Placental epithelial cell (primary cell): Measurements from ENCODE around the gene SYCE3. TPM values are rescaled to one million over a fixed set of nuclear protein-coding genes. Genes with fewer than 3 reads are reported as not detected.

Experiments used
- total RNA-seq: library from RNA; depleted of rRNA; stranded (reverse); fragments of >200 nt; gene quantifications from 2 replicates; pipeline ENCODE4 v1.2.3, GENCODE V29; 2012

The SYCE3 gene, protein sequence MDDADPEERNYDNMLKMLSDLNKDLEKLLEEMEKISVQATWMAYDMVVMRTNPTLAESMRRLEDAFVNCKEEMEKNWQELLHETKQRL
- total RNA-seq: 0.79 TPM in 1 of 2 replicates, not detected in the other

DNA sequence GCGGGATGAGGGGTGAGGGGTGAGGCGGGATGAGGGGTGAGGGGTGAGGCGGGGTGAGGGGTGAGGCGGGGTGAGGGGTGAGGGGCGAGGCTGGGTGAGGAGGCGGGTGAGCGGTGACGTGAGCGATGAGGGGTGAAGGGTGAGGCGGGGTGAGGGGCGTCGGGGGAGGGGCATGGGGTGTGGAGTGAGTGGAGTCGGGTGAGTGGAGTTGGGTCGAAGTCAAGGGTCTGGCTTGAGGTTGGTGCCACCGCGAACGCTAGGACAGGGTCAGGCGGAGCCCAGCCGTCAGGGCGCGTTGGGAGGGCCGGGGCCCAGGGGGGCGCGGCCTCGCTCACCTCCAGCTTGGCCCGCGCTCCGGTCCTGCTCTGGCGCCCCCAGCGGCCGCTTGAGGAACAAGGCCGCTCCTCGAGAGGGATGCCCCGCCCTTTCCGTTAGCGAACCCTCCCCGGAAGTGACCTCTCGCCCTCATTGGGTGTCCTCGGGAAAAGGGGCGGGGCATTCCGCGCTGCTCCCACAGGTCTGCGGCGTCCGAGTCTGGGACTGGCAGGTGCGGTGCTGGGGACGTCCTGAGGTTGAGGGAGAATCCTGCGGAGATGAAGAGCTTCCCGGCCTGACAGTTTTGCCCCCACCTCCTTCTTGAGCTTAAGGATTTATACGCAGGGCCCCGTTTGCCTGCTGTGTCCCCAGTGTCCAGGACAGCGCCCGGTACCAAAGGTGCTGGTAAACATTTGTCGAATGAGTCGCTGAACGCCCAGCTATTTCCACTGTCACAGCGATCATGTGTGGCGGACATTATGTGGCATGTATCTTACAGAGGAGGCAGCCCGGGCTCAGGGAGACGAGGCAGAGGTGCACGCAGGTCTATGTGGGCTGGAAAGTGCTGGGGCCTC lies at the start of gene SYCE3:
Gene SYCE3 (minus strand): TSS at position 397 of the 890 bp plus-strand sequence. CDS start 6,514 bp downstream, outside the sequence.

DNA sequence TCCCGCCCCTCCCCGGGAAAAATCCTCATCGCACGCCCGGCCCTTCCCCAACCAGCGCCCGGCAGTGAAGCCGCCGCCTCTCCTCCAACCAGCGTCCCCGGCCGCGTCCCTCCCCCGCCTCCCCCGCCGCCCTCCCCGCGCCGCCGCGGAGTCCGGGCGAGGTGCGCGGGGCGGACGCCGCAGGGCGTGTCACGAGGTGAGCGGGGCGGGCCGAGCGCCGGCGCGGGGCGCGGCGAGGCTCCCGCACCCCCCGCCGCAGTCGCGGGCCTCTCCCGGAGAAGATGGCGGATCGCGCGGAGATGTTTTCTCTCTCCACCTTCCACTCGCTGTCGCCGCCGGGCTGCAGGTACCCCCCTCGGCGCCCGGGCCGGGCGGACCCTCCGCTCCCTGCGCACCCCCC lies 37.8 kb upstream of the SYCE3 start, which contains the start of gene MAPK8IP2:
Gene MAPK8IP2 (plus strand): TSS at position 256 of the 400 bp plus-strand sequence. CDS start 26 bp downstream, at position 282.

DNA sequence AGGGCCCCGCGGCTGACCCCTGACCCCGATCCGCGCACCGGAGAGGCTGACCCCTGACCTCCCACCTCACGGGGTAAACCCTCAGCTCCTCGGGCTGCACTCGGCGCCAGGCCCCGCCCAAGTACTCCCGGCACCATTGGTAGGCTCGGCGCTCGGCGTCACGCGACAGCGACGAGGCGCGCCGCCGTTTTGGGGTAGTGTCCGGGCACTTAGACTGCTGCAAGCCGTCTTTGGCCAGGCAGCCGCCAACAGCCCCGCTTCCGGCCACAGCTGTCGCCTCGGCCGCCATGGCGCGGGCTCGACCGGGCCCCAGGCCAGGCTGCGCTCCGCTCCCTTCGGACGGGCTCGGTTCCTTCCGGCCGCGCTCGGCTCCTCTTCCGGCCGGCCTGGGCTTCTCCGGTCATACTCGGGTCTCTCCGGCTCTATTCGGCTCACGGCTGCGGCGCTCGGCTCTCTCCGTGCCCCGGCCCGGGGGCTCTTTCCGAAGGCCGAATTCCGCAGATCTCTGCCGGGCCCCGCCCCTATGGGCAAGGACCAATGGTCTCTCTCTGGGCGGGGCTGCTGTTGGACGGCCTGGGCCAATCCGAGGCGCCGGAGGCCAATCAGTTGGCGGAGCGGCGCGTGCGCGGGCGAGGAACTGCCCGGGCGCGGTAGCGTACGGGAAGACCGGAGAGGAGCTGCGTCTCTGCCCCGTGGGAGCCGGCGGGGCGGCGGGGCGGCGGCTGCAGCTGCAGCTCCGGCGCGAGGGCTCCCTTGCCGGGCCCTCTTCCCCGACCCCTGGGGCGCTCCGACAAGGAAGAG lies 20.0 kb upstream of the SYCE3 start, which contains the start of gene CHKB:
Gene CHKB (minus strand): TSS at position 357 of the 801 bp plus-strand sequence. CDS start 68 bp downstream, at position 289.

DNA sequence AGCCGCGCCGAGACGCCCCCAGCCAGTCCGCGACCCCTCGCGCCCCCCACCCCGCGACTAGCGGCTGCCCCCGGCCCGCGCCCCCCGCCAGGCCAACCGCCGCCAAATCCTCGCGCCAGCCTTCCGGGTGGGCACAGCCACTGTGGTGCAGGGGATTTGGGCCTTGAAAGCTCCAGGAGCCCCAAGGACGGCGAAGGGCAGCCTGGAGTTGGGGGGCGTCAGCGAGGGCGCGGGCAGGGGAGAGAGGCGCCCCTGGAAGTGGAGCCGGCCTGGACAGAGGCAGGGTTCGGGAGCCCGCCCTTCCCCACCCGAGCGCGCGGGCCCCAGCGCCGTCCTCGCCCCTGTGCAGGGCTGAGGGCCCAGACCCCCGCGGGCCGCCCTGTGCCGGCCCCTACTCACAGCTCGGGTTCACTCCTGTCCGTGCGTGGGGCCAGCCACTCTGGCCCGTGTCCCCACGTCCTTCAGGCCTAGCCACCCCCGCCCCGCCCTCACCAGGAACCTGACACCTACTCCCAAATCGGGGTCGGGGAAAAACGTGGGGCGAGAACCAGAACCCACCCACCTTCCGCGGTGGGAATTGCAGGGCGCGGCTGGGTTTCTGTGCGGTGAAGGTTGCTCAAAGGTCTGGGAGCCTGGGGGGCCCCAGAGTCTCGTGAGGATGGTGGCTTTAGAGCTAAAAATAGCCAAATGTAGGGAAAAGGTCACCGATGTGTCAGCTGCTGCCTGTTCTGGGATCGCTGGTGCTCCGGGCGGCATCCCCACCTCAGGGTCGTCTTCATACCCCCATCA lies 15.5 kb upstream of the SYCE3 start, which contains the start of gene CPT1B:
Gene CPT1B (minus strand): TSS at position 441 of the 789 bp plus-strand sequence. CDS start 512 bp downstream, outside the sequence.

DNA sequence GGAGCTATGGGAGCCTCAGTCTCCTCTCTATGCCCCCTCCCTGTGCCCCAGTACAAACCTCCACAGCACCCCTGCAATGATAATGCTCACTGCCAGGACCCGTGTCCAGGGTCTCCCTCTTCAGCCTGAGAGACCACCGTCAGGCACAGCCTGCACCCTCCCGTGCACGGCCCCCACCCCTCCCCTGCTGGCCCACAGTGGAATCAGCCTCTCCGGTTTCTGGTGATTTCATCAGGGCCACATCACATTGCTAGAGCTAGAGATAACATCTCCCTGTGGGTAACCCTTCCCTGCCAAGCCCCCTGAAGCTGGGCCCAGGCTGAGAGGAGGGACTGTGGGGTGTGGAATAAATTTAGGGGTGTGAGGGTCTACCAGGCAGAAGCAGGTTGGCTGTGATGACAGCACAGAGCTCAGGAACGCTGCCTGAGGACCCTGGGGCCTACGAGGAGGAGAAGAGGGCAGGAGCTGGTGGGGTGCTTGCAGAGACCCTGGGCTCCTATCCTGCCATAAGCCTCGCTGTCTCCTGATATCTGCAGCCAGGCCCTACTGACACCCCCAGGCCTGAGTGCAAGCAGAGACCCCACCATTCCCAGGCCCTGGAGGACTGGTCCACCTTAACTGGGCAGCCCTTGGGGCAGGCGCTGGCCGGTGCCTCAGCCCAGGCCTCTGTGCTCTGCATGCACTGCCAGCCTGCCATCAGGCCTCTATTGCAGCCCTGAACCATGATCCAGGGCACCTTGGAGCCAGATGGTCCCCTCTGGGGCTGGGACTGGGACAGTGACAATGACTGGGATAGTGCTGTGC lies 17.0 kb downstream of the SYCE3 start, which contains the start of gene KLHDC7B:
Gene KLHDC7B (plus strand): TSS at position 378 of the 804 bp plus-strand sequence. CDS start 345 bp downstream, at position 723.

DNA sequence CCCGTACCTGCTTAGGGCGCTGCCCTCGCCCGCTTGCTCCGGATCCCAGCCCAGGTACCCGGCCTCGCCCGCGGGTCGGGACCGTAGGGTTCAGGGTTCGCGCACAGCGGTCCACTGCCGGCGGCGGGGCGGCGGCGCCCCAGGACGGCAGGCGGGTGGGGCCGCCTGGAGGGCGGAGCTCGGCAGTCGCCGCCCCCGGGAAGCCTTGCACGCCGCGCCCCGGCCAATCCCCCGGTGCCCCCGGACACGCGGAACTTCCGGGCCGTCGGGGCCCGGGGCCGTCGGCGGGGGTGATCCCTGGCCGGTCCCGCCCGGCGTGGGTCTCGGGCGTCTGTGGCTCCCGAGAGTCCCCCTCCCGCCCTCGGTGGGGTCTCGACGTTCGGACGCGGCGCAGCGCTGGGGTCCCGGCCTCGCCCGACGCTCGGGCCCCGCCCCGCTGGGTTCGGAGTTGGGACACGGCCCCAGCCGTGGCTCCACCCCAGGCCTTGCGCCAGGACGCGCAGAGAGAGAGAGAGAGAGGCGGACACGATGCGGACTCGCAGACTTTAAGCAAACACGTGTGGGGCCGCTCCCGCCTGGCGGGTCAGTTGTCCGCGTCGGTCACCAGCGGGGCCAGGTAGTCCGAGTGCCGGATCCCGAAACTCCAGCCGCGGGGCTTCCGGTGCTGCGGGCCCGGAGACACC lies 32.7 kb downstream of the SYCE3 start, which contains the start of gene TYMP:
Gene TYMP (minus strand): TSS at position 116 of the 683 bp plus-strand sequence. CDS start 303 bp downstream, outside the sequence.

DNA sequence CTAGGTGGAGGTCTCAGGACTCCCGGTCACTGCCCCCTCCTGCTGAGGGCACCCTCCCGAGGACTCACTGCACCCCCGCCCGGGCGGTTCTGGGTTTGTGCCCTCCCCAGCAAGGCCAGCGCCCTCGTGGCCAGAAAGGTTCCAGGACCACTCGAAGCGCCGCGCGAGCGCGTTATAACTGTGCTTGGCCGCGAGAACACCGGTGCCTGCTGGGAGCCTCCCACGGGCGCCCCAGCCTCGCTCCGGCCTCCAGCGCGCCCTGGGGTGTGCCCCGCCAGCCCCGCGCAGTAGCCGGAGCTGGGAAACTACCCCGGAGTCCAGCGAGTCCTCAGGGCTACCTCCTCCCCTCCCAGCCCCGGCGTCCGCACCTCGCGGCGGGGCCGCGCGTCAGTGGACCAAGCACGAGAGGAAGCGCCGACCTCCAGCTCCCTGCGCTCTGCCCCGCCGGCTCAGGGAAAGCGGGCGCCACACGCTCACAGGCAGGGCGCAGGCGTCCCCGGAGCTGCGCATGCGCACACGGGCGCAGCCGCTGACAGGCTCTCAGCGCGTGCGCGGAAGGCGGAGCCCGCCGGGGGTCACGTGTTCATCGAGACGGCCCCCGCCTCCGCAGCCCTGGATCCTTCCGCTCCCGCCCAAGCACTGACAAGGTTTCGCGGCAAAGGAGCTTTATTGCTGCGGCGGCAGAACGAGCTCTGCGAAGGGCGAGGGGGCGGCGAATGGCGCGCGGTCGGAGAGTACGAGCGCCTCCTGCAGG lies 37.4 kb downstream of the SYCE3 start, which contains the start of gene SCO2:
Gene SCO2 (minus strand): TSS at position 495 of the 754 bp plus-strand sequence. CDS start 1,187 bp downstream, outside the sequence.

DNA sequence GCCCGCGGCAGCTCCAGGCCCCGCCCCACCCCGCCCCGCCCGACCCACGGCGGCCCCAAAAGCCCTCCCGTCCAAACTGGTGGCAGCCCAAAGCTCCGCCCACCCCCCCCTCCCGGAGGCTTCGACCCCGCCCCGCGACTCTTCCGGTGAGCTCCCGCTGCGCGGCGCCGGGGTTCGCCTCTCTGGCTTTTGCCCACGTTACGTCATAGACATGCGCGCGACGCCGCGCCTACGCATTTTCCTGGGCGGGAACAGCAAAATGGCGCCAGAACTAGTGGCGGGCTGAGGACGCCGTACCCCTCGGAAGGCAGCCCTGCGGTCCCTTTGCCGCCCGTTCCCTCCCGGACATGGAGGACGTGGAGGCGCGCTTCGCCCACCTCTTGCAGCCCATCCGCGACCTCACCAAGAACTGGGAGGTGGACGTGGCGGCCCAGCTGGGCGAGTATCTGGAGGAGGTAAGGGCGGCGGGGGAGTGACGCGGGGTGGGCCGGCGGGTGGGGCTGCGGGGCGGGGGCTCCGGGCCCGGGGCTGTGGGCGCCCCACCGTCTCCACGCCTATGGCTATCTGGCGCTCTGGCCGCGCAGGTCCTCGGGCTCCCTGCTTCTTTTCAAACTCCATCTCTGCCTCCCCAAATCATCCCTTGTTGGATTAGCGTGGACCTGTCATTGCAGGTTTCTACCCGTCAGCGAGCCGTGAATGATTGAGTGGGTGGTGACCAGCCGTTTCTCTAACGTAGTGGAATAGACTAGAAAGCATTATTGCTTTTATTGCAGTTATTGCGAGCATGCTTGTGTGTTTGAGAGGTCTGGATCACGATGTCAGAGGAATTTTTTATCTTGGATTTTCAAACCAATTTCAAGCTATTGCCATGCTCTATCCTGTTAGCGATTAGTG lies 54.5 kb downstream of the SYCE3 start, which contains the start of gene NCAPH2:
Gene NCAPH2 (plus strand): TSS at position 234 of the 894 bp plus-strand sequence. CDS start 114 bp downstream, at position 348.

DNA sequence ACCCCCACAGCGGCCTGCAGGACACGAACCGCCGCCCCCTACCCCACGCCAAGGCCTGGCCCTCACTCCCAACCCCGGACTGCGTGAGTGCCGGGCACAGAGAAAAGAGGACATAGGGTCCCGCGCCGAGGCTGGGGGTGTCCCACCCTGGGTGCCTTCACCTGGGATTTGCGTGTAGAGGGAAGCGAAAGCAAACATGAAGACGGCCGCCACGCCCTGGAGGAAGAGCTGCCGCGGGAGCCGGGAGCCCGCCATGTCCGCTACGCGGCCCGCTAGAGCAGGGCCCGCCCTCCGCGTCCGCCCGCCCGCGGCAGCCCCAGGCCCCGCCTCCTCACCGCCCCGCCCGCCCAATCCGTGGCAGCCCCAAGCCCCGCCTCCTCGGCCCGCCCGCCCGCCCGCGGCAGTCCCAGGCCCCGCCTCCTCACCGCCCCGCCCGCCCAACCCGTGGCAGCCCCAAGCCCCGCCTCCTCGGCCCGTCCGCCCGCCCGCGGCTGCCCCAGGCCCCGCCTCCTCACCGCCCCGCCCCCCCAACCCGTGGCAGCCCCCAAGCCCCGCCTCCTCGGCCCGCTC lies 55.2 kb downstream of the SYCE3 start, which contains the start of gene LMF2:
Gene LMF2 (minus strand): TSS at position 282 of the 570 bp plus-strand sequence. CDS start 27 bp downstream, at position 255.

Other genes with a start within 250 kb of the SYCE3 start
- gene DENND6B, start 235.9 kb downstream of the SYCE3 start, total RNA-seq: 2.6 and 6.3 TPM in 2 replicates
- 64.7 and 65.6 TPM in 2 replicates for gene PPP6R2, start 219.6 kb downstream of the SYCE3 start, total RNA-seq
- 82.1 and 112 TPM in 2 replicates for gene SBF1, start 87.9 kb downstream of the SYCE3 start, total RNA-seq
- 0.79 and 2.1 TPM in 2 replicates for gene ADM2, start 81.4 kb downstream of the SYCE3 start, total RNA-seq
- not detected in 2 replicates for gene MIOX, start 76.1 kb downstream of the SYCE3 start, total RNA-seq
- 53.4 and 78.2 TPM in 2 replicates for gene LMF2, start 55.2 kb downstream of the SYCE3 start, total RNA-seq
- 30.2 and 39.6 TPM in 2 replicates for gene NCAPH2, start 54.7 kb downstream of the SYCE3 start, total RNA-seq
- gene SCO2, start 37.3 kb downstream of the SYCE3 start, total RNA-seq: 2.4 and 3.3 TPM in 2 replicates
- gene TYMP, start 32.9 kb downstream of the SYCE3 start, total RNA-seq: 27.8 and 100 TPM in 2 replicates
- gene KLHDC7B, start 17.0 kb downstream of the SYCE3 start, total RNA-seq: 0.11 and 0.79 TPM in 2 replicates
- gene CPT1B, start 15.5 kb upstream of the SYCE3 start, total RNA-seq: 1.7 and 3.9 TPM in 2 replicates
- 34.7 and 41.6 TPM in 2 replicates for gene CHKB, start 19.9 kb upstream of the SYCE3 start, total RNA-seq
- 0.39 and 0.54 TPM in 2 replicates for gene MAPK8IP2, start 37.9 kb upstream of the SYCE3 start, total RNA-seq
- 32.8 and 37.3 TPM in 2 replicates for gene ARSA, start 65.2 kb upstream of the SYCE3 start, total RNA-seq
- 1.2 and 1.4 TPM in 2 replicates for gene SHANK3, start 109.9 kb upstream of the SYCE3 start, total RNA-seq
- gene ACR, start 175.3 kb upstream of the SYCE3 start, total RNA-seq: not detected in 2 replicates
- gene RABL2B, start 220.7 kb upstream of the SYCE3 start, total RNA-seq: 18.1 and 20.0 TPM in 2 replicates